Neural crest cell (in vitro differentiated cells): ENCODE results near the gene SKP2. TPM values are rescaled to one million over a fixed set of nuclear protein-coding genes. Genes with fewer than 3 reads are reported as not detected.

ENCODE experiments used
- DNase-seq: peaks from one replicate; pipeline ENCODE4 v3.0.0; 2021; ENCODE audit warnings: low read depth, mixed read lengths, low spot score
- H3K27ac Mint-ChIP-seq: one replicate; pipeline ENCODE4 v1.8.0; 2021; ENCODE audit warnings: mild to moderate bottlenecking, mixed read lengths; ENCODE audit not compliant: unreplicated experiment
- H3K27me3 Mint-ChIP-seq: 2 replicates; pipeline ENCODE4 v1.8.0; 2021; ENCODE audit warnings: low read depth, mild to moderate bottlenecking, mixed read lengths
- H3K36me3 Mint-ChIP-seq: 2 replicates; pipeline ENCODE4 v1.8.0; 2021; ENCODE audit warnings: low read depth, mild to moderate bottlenecking, mixed read lengths
- H3K4me1 Mint-ChIP-seq: 2 replicates; pipeline ENCODE4 v1.8.0; 2021; ENCODE audit warnings: mixed read lengths
- H3K4me3 Mint-ChIP-seq: one replicate; pipeline ENCODE4 v1.8.0; 2021; ENCODE audit warnings: mild to moderate bottlenecking, mixed read lengths
- H3K9me3 Mint-ChIP-seq: 2 replicates; pipeline ENCODE4 v1.8.0; 2021; ENCODE audit warnings: mixed read lengths
- CTCF ChIP-seq: fragments of 200-600 bp; sonication (generic); conservative IDR thresholded peaks from 2 replicates; pipeline ENCODE4 v1.5.0; 2021; ENCODE audit warnings: antibody characterized with exemption, mild to moderate bottlenecking
- total RNA-seq: library from RNA; stranded (reverse); gene quantifications from 2 replicates; pipeline ENCODE4 v1.2.1, GENCODE V29; 2021

SKP2 gene
- total RNA-seq, 1 donor from 2014 or later = 147 TPM

GRCh38 chr5:36160617-36161016 is 8.7 kb downstream of the SKP2 start:
- no peak for DNase-seq
- H3K27me3 Mint-ChIP-seq = no peaks in the 10 kb centered on the region
- H3K4me1 Mint-ChIP-seq = peaks cover 18% of the 10 kb centered on the region
- no peaks in the 10 kb centered on the region for H3K9me3 Mint-ChIP-seq
- no peak overlapping the region for H3K27ac Mint-ChIP-seq
- H3K36me3 Mint-ChIP-seq = peaks cover 36% of the 10 kb centered on the region
- no peak for TF ChIP-seq CTCF
- H3K4me3 Mint-ChIP-seq = no peak overlapping the region

GRCh38 chr5:36161361-36161760 is 9.4 kb downstream of the SKP2 start:
- H3K27ac Mint-ChIP-seq = no peak overlapping the region
- H3K9me3 Mint-ChIP-seq = no peaks in the 10 kb centered on the region
- peaks cover 11% of the 10 kb centered on the region for H3K4me1 Mint-ChIP-seq
- no peak for DNase-seq
- no peak overlapping the region for H3K4me3 Mint-ChIP-seq
- TF ChIP-seq CTCF = no peak
- H3K27me3 Mint-ChIP-seq = no peaks in the 10 kb centered on the region
- H3K36me3 Mint-ChIP-seq = peaks cover 31% of the 10 kb centered on the region

- Mint-ChIP-seq H3K27me3 (no peaks in the 10 kb centered on the region), H3K36me3 (peaks cover 27% of the 10 kb centered on the region), H3K4me3 (no peak overlapping the region), H3K9me3 (no peaks in the 10 kb centered on the region), H3K27ac (no peak overlapping the region), H3K4me1 (peaks cover 8% of the 10 kb centered on the region)
- no peak for TF ChIP-seq CTCF
- no peak for DNase-seq
These were observed 11.0 kb downstream of the SKP2 start for GRCh38 chr5:36162810-36163486.

GRCh38 chr5:36164461-36164860 is 12.6 kb downstream of the SKP2 start:
- Mint-ChIP-seq H3K27ac (no peak overlapping the region), H3K4me1 (peaks cover 3% of the 10 kb centered on the region), H3K4me3 (no peak overlapping the region), H3K27me3 (no peaks in the 10 kb centered on the region), H3K36me3 (peaks cover 26% of the 10 kb centered on the region), H3K9me3 (no peaks in the 10 kb centered on the region)
- no peak for TF ChIP-seq CTCF
- no peak for DNase-seq

GRCh38 chr5:36168737-36169136 is 16.8 kb downstream of the SKP2 start:
- no peak for TF ChIP-seq CTCF
- peaks cover 11% of the 10 kb centered on the region for H3K36me3 Mint-ChIP-seq
- DNase-seq = no peak
- H3K27ac Mint-ChIP-seq = no peak overlapping the region
- H3K4me3 Mint-ChIP-seq = no peak overlapping the region
- no peaks in the 10 kb centered on the region for H3K4me1 Mint-ChIP-seq
- H3K9me3 Mint-ChIP-seq = no peaks in the 10 kb centered on the region
- H3K27me3 Mint-ChIP-seq = no peaks in the 10 kb centered on the region
